Measurements from ENCODE around the gene GAS1.

DNA sequence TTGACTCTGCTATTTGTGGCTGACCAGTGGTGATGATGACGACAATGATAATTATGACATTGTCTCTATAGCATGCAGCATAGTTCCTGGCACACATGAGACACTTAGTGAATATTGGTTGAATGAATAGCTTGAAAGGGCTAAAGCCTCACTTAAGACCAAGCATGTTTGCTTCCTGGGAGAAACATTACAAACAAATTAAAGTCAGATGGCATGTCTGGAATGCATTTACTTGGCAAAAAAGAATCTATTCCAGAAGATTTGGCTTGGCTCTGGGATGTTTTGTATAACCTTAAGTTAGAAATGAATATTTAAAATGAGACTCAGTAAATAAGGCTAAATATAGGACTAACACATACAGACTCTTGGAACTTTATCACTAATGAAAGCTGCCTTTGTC, 21.6 kb downstream of the GAS1 start:
- TF ChIP-seq, protein P1, sequence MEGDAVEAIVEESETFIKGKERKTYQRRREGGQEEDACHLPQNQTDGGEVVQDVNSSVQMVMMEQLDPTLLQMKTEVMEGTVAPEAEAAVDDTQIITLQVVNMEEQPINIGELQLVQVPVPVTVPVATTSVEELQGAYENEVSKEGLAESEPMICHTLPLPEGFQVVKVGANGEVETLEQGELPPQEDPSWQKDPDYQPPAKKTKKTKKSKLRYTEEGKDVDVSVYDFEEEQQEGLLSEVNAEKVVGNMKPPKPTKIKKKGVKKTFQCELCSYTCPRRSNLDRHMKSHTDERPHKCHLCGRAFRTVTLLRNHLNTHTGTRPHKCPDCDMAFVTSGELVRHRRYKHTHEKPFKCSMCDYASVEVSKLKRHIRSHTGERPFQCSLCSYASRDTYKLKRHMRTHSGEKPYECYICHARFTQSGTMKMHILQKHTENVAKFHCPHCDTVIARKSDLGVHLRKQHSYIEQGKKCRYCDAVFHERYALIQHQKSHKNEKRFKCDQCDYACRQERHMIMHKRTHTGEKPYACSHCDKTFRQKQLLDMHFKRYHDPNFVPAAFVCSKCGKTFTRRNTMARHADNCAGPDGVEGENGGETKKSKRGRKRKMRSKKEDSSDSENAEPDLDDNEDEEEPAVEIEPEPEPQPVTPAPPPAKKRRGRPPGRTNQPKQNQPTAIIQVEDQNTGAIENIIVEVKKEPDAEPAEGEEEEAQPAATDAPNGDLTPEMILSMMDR (IDR thresholded peaks at IDR 0.05), result no peak
- no peak for TF ChIP-seq POLR2A (IDR thresholded peaks at IDR 0.05)
